HG03460 (cell line): ENCODE measurements around the gene MAPK8IP1.
A peak's percentile ranks its signal among the peaks of the same experiment; 100 is the strongest.
"Not testable (repeated sequence)": the region's sequence is repeated elsewhere in the genome, so short reads cannot be mapped to it uniquely, and the experiment has no call there.

ENCODE experiments used
- ATAC-seq: cut with Tn5 transposase; IDR thresholded peaks from one replicate; pipeline ENCODE4 v1.9.1; 2021; ENCODE audit not compliant: unreplicated experiment

MAPK8IP1 gene

GRCh38 chr11:45885274-45885920 lies at the start of gene MAPK8IP1:
MAPK8IP1 (plus strand) TSS chr11:45885651; CDS start chr11:45885821, 170 bp downstream.
- peak; percentile 66 for ATAC-seq

- no peak for ATAC-seq
Measured at GRCh38 chr11:45839204-45839603, 46.2 kb upstream of the MAPK8IP1 start.

GRCh38 chr11:45840251-45840650 lies 45.2 kb upstream of the MAPK8IP1 start:
- not testable (repeated sequence) for ATAC-seq

GRCh38 chr11:45843158-45843924 lies 42.1 kb upstream of the MAPK8IP1 start:
- no peak for ATAC-seq

- ATAC-seq, result no peak
Measured at GRCh38 chr11:45844822-45845578, 40.5 kb upstream of the MAPK8IP1 start.

- no peak for ATAC-seq
Measured at GRCh38 chr11:45846174-45846675, 39.2 kb upstream of the MAPK8IP1 start.

- ATAC-seq, result peak; percentile 91
Measured at GRCh38 chr11:45846974-45847910, 38.2 kb upstream of the MAPK8IP1 start, which contains the start of gene CRY2. CRY2 (plus strand) TSS chr11:45847475; CDS start chr11:45847491, 16 bp downstream.

- peak; percentile 16 for ATAC-seq
Measured at GRCh38 chr11:45847911-45848316, 37.5 kb upstream of the MAPK8IP1 start.

- ATAC-seq, result no peak
Measured at GRCh38 chr11:45848654-45849081, 36.8 kb upstream of the MAPK8IP1 start.

- no peak for ATAC-seq
Measured at GRCh38 chr11:45850446-45850845, 35.0 kb upstream of the MAPK8IP1 start.

- no peak for ATAC-seq
Measured at GRCh38 chr11:45851228-45851627, 34.2 kb upstream of the MAPK8IP1 start.

GRCh38 chr11:45852018-45852711 lies 33.3 kb upstream of the MAPK8IP1 start:
- ATAC-seq, result no peak

GRCh38 chr11:45852712-45853101 lies 32.7 kb upstream of the MAPK8IP1 start:
- peak; percentile 47 for ATAC-seq

- ATAC-seq, result no peak
Measured at GRCh38 chr11:45853332-45854219, 31.9 kb upstream of the MAPK8IP1 start.

GRCh38 chr11:45855308-45855707 lies 30.1 kb upstream of the MAPK8IP1 start:
- no peak for ATAC-seq

- ATAC-seq, result no peak
Measured at GRCh38 chr11:45856044-45856468, 29.4 kb upstream of the MAPK8IP1 start.

GRCh38 chr11:45857961-45858474 lies 27.4 kb upstream of the MAPK8IP1 start:
- no peak for ATAC-seq

- ATAC-seq, result no peak
Measured at GRCh38 chr11:45858751-45859398, 26.6 kb upstream of the MAPK8IP1 start.
